GM18508 (cell line): ENCODE results near the gene MEP1A.
"Not testable (repeated sequence)": the region's sequence is repeated elsewhere in the genome, so short reads cannot be mapped to it uniquely, and the experiment has no call there.

Experiments used
- ATAC-seq: cut with Tn5 transposase; IDR thresholded peaks from one replicate; pipeline ENCODE4 v1.9.1; 2021; ENCODE audit warnings: moderate number of reproducible peaks; ENCODE audit not compliant: insufficient read depth, unreplicated experiment

MEP1A gene, protein sequence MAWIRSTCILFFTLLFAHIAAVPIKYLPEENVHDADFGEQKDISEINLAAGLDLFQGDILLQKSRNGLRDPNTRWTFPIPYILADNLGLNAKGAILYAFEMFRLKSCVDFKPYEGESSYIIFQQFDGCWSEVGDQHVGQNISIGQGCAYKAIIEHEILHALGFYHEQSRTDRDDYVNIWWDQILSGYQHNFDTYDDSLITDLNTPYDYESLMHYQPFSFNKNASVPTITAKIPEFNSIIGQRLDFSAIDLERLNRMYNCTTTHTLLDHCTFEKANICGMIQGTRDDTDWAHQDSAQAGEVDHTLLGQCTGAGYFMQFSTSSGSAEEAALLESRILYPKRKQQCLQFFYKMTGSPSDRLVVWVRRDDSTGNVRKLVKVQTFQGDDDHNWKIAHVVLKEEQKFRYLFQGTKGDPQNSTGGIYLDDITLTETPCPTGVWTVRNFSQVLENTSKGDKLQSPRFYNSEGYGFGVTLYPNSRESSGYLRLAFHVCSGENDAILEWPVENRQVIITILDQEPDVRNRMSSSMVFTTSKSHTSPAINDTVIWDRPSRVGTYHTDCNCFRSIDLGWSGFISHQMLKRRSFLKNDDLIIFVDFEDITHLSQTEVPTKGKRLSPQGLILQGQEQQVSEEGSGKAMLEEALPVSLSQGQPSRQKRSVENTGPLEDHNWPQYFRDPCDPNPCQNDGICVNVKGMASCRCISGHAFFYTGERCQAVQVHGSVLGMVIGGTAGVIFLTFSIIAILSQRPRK

DNA sequence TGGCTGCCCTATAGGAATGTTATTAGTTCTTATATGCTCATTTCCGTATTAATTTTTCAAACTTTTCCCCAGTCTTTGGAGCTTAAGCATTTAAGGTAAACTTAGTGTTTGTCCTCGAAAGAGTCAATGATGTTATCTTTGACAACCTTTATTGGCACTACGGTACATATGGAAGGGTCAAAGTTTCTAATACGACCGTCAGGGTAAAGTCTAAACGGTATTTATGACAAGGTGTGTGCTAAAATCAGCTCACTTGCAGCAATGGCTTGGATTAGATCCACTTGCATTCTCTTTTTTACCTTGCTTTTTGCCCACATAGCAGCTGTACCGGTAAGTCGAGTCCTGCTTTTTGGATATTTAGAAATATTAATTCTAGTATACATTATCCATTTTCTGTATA, at the start of gene MEP1A:
TSS of gene MEP1A (plus strand) at position 252 of the 400 bp plus-strand sequence. CDS start at position 262, 10 bp downstream.
- ATAC-seq: no peak

DNA sequence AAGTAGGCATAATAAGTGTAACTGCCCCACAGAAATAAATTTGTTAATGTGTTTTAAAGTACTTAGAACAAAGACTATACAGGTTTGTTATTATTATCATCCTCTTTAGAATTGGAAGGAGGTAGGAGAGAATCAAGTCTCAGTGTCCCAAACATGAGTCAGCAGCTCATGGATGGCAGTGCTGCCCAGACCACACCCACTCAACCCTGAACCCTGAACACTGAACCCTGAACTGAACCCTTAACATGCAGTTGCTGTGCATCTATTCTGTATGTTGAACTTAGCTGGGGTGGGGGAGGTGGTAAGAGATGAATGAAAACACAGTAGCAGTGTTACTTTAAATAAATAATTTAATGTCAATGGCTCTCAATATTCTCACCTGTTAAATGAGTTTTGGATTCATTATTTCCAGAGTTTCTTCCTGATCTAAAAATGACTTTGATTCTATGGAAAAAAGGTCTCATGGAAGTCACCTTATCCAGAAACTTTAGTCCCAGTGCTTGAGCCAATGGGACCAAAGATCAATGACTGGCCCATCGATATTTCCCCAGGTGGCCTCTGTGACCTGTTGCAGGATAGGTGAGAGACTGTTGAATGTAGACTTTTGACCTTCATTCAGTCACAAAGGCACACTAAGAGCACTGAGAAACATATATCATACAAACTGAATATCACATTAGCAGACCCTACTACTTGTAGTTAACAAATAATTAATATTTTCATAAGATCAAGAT, 49.6 kb upstream of the MEP1A start:
- no peak for ATAC-seq

DNA sequence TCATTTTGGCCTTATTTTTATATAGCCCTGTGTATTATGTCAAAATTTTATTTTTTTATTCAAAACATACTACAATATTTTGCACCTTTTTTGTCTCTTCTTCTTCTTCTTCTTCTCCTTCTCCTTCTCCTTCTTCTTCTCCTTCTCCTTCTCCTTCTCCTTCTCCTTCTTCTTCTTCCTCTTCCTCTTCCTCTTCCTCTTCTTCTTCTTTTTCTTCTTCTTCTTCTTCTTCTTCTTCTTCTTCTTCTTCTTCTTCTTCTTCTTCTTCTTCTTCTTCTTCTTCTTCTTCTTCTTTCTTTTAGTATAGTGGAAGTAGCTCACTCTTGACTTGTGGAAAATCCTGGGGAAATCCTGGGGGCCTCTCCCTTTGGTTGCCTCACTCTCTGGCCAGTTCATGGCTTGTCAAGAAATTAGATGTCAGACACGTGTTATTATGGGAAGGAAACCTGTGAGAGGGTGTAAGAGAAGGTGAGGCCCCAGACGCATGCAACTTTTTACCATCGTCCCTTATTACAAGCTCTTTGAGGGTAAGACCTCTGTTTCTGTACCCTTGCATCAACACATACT, 48.9 kb upstream of the MEP1A start:
- not testable (repeated sequence) for ATAC-seq

DNA sequence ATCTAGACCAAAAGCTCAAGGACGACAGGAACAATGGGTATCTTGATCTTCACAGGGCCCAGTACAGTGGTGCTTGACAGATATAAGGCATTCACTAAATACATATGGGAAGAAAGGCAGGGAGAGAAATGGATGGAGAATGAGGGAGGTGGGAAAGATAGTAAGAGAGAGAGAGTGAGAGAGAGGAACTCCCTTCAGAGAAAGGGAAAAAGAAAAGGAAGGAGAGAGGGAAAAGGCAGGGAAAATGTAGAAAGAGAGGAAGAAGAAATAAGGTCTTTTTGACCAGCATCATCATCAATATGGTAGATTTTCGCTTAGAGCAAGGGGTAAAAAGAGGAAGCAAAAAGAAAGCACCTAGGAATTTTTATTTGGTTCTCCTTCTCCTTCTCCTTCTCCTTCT, 47.2 kb upstream of the MEP1A start:
- ATAC-seq: no peak

DNA sequence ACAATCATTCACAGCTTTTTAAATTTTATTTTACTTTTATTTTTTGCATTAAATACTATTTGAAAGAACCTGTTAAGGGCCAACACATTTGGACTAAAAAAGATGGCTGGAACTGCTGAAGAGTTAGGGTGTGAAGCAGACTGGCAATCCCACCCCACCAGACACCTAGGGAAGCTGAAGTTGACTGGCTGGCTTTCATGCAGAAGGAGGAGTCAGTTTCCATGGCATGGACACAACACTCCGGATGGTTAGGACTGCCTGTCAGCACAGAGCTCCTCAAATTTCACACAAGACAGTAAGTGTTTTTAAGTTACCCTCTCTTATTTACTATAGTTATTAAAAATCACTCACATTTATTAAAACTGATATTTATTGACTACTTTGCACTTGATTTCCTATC, 46.5 kb upstream of the MEP1A start, which contains the start of gene ANKRD66:
TSS of gene ANKRD66 (plus strand) at position 238 of the 400 bp plus-strand sequence. CDS start 5,016 bp downstream, outside the sequence.
- no peak for ATAC-seq

DNA sequence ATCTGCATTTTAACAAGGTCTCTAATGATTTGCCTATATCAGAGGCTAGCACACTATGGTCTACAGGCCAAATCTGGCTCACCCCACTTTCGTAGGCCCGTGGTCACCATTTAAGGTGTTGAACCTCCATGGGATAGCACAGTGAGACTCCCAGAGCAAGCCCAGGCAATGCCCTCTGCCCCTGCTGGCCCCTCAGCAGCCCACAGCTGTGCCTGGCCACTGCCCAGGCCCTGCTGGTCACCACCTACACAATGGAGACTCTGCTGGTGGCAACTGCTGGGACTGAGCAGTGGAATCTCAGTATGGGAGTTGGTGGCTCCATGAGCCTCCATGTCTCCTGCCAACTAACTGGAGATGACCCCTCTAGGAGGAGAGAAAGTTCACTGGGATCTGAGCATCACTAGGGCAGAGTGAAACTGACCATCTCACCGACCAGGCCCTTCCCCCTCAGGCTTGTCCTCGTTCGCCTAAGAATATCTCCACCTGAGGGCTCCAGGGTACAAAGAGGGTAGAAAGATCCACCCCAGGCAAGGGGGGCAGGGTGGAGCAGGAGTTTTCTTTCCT, 44.2 kb upstream of the MEP1A start:
- ATAC-seq: no peak

DNA sequence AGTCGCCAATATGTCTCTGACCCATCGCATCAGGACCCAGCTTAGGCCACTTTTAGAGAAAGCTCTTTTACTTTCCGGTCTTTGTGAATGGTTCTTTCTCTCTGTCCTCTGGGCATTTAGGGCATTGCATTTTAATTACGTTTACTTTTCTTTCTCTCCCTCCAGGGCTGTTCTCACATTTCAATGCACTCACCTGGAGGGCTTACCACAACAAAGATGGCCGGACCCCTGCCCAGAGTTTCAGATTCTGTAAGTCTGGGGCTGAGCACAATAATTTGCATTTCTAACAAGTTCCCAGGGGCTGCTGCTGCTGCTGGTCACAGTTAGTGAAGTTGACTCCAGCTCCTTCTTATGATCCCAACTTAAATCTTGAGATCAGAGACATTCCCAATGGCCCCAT, 43.5 kb upstream of the MEP1A start:
- ATAC-seq: no peak

DNA sequence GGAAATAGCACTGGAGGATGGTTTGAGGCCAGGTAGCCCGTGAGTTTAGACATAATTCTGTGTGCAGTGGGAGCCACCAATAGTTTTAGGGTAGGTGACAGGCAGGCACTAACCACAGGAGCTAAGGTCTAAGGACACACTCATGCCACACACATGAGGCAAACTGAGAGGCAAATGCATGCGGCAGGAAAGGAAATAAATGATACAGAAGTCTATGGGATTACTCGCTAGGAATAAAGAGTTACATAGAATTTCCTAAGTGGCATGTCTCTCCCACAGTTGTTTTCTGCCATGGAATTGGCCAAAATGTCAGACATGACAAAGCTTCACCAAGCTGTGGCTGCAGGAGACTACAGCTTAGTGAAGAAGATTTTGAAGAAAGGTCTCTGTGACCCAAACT, 41.5 kb upstream of the MEP1A start:
- ATAC-seq: no peak

DNA sequence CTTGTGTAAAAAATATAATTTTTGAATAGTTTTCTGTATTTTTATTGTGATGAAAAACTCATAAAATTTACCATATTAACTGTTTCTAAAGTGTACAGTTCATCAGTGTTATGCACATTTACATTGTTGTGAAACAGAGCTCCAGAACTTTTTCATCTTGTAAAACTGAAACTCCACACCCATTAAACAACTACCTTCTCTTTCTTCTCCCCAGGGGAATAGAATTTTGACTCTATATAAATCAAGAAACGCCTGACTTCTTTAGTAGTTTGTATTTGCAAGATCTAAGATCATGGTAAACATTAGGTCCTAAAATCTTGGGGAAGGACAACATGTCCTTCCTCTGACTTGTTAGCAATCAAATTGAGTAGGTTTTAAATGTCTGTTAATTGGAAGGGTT, 37.3 kb upstream of the MEP1A start:
- no peak for ATAC-seq

DNA sequence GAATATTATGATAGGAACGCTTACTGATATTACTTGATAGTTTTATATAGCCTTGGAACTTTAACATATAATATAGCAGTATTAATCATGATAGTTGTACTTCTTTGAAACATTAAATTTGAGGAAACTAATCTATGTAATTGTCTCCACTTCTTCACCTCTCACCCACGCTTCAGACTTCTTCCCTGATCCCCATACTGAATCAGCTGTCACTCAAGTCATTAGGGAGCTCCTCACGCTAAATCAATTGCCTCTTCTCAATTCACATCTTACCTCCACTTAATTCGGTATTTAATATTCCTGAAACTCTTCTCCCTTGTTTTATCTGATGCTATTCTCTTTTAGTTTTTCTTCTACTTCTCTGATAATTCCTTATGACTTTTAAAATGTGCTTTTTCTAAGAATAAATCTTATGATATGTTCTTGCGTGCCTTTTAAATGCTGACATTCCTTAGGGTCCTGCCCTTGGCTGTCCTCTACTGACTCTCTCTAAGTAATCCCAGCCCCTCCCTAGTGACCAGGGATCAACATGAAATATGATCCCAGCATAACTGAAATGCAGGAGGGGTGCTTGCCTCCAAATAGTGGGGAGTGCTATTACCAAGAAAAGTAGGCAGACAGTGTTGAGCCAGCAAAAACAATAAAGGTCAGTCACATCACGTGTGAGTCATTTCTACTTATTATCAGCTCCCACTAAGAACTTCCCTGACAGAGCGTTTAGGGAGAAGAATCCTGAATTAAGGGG, 36.5 kb upstream of the MEP1A start:
- ATAC-seq: no peak

DNA sequence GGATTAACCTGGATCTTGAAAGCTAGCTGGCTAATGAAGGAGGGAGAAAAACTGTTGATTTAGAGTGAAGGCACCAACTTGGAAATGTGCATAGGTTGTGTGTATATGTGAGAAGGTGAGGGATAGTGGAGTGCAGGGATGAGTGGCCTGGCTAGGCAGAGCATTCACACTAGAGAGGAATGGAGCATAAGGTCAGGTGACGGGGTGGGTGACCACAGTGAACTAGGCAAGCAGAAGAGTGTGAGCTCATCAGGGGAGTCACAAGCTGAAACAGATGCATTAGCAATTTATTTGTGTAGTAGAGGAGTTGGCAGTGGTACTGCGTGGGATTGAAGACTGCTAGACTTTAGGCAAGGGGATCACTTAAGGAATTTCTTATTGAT, 36.0 kb upstream of the MEP1A start:
- ATAC-seq: no peak

DNA sequence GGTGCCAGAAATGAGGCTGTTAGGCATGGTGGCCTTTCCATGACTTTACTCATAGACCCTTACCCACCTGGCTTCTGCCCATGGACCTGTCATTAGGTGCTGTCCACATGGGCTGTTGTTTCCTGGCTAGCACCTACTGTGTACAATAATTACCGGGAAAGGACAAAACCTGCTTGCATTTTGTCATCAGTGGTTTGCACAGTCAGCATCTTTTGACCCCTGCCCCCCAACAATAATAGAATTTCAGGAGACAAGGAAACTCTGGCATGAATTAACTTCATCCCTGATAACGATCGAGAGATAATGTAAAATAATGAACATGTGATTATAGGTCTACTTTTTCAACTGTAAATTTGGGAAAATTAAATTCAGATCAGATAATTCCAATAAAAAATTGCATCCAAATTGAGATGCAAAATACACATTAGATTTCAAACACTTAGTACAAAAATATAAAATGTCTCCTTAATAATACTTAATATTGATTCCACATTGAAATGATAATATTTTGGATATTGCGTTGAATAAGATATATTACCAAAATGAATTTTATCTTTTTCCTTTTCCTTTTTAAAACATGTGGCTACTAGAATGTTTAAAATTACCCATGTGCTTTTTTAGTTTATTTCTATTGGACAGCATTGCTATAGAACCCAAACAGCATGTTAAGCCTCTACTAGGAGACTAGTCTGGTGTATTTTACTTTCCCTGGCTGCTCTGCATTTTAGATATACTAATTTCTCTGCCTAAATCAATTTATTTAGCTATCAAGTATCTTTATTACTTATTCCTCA, 34.0 kb upstream of the MEP1A start:
- ATAC-seq: no peak

DNA sequence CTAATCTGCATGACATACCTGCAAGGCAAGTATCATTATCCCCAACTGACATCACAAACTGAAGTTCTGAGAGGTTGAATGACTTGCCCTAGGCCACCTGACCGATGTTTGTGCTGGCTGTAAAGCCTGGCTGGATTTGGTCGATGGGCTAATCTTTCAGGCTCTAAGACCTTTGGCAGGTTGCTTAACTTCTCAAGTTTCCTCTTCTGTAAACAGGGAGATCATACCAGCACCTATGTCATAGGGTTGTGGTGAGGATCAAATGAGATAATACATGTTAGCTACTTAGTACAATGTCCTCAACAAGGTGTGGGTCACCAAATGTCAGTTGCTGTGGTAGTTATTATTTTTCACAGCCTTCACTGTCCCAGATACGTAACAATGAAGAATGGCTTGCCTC, 32.3 kb upstream of the MEP1A start:
- no peak for ATAC-seq

DNA sequence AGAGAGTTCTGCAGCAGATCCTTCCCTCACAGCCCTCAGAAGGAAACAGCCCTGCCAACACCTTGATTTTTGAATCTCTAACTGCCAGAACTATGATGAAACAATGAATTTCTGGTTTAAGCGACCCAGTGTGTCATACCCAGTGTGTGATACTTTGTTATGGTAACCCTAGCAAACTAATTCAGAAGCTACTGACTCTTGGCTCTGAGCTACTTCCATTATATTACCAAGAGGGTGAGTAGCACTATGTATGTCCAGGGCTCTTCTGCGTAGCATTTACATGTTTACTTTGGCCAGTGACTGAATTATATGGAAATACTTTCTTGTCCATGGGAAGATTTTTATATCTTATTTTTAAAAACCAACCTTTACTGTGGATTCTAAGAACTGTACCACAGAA, 29.7 kb upstream of the MEP1A start:
- ATAC-seq: no peak

DNA sequence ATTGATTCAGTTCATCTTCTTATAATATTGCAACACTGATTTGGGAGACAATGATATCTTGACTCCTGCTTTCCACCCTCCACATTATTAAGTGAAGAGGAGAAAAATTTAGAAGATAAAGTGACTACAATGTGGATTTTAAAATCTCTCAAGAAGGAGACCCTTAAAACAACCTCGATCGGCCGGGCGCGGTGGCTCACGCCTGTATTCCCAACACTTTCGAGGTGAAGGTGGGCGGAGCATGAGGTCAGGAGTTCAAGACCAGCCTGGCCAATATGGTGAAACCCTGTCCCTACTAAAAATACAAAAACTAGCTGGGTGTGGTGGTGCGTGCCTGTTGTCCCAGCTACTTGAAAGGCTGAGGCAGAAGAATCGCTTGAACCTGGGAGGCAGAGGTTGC, 28.9 kb upstream of the MEP1A start:
- not testable (repeated sequence) for ATAC-seq

DNA sequence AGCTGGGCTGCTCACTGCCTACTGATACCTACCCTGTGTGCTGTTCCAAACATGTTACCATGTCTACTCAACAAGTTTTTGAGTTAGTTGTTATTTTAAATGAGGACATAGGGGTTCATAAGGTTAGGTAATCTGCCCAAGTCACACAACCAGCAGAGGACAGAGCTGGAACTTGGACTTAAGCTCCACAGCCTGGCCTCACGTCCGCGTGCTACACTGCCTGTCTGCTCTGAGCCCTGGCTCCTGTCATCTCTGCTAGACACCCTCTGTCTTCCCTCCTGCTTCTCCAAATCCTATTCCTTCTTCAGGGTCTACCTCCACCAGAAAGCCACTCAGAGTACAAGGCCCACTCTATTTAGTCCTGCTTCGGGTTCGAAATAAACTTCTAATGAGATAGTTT, 28.2 kb upstream of the MEP1A start:
- ATAC-seq: no peak

DNA sequence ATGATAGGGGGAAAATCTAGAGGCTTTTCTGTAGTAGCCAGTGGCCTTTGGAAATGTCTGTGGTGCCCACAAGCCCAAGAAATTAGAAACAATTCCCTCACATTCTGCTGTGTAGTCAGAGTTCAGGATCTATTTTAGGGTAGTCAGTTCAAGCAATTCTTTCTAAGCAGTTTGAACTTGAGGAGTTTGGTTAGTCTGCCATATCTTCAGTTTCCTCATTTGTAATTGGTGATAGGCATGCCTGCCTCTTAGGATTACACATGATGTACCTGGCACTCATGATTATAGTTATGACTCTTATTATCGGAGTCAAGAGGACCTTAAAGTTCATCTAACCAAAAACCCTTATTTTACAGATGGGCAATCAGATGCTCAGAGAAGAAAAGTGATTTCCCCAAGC, 21.2 kb upstream of the MEP1A start:
- no peak for ATAC-seq

DNA sequence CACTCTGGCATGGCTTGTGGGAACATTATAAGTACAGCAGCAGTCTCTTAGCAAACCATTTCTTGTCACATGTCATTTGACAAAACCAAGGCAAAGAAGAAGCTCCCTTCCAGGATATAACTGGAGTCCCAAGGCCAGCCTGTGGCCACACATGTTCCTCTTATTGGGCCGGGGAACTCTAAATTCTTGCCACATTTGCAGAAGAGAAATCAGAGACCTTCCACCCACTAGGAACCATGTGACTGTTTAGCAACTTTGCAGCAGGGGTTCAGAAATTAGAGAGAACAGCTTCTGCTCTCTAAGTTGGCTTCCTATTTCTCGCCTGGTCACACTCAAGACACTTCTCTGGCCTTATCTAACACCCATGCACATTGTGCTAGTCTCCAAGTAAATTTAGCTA, 20.4 kb upstream of the MEP1A start:
- no peak for ATAC-seq
